ENCODE data around the gene NAA38. TPM values are rescaled to one million over a fixed set of nuclear protein-coding genes. Genes with fewer than 3 reads are reported as not detected.

NAA38 gene
- total RNA-seq, 4 donors from 2014 or later, result 45.2 to 80.1 (median 74.8) TPM

GRCh38 chr17:7853691-7854038 is 3.7 kb downstream of the NAA38 start:
- Histone ChIP-seq H3K27me3 (no peaks in the 10 kb centered on the region), H3K4me3 (no peak overlapping the region), H3K27ac (peak overlapping the region in 1 of 4 donors; percentile 13), H3K4me1 (peaks cover 29 to 69% (median 35%) of the 10 kb centered on the region in 3 donors), H3K9me3 (no peaks in the 10 kb centered on the region), H3K36me3 (peaks cover 19 to 52% (median 23%) of the 10 kb centered on the region in 3 donors)
- DNase-seq, result no peak
- 84% methylated on average over 21 of the region's 21 CpGs for WGBS, 2 donors
- intact Hi-C loops (cut with DNase I), result no loop called here
- TF ChIP-seq POLR2A (IDR thresholded peaks at IDR 0.05) (no peak), CTCF (IDR thresholded peaks at IDR 0.05) (no peak)

- WGBS, 2 donors, result 34 to 78% methylated on average over 1 to 12 of the region's 51 CpGs
- DNase-seq, result no peak
- peak overlapping the region in 1 of 4 donors; percentile 13 for H3K27ac ChIP-seq
- H3K27me3 ChIP-seq, result no peaks in the 10 kb centered on the region
- peaks cover 23 to 64% (median 30%) of the 10 kb centered on the region in 3 donors for H3K4me1 ChIP-seq
- intact Hi-C loops (cut with DNase I), result no loop called here
- peaks cover 25 to 57% (median 27%) of the 10 kb centered on the region in 3 donors for H3K36me3 ChIP-seq
- no peak for TF ChIP-seq POLR2A (IDR thresholded peaks at IDR 0.05)
- TF ChIP-seq CTCF (IDR thresholded peaks at IDR 0.05), result no peak
- H3K4me3 ChIP-seq, result no peak overlapping the region
- H3K9me3 ChIP-seq, result no peaks in the 10 kb centered on the region
Observed at GRCh38 chr17:7852919-7853690, 4.3 kb downstream of the NAA38 start.

- no peak for DNase-seq
- H3K4me3 ChIP-seq, result peak overlapping the region in 1 of 4 donors; percentile 42
- H3K27me3 ChIP-seq, result no peaks in the 10 kb centered on the region
- H3K9me3 ChIP-seq, result no peaks in the 10 kb centered on the region
- intact Hi-C loops (cut with DNase I), result no loop called here
- peak overlapping the region in 2 of 4 donors; percentile 17 to 66 for H3K27ac ChIP-seq
- peaks cover 23 to 61% (median 29%) of the 10 kb centered on the region in 3 donors for H3K4me1 ChIP-seq
- TF ChIP-seq POLR2A (IDR thresholded peaks at IDR 0.05) (no peak), CTCF (IDR thresholded peaks at IDR 0.05) (no peak)
- 76 to 82% methylated on average over 7 to 11 of the region's 20 CpGs for WGBS, 2 donors
- peaks cover 32 to 66% (median 35%) of the 10 kb centered on the region in 3 donors for H3K36me3 ChIP-seq
Observed at GRCh38 chr17:7852262-7852670, 5.1 kb downstream of the NAA38 start.

- Histone ChIP-seq H3K27ac (peak overlapping the region in 3 of 4 donors; percentile 14 to 66 (median 17)), H3K4me3 (peak overlapping the region in 3 of 4 donors; percentile 21 to 42 (median 31)), H3K36me3 (peaks cover 38 to 72% (median 41%) of the 10 kb centered on the region in 3 donors), H3K9me3 (no peaks in the 10 kb centered on the region), H3K27me3 (no peaks in the 10 kb centered on the region), H3K4me1 (peaks cover 23 to 57% (median 29%) of the 10 kb centered on the region in 3 donors)
- TF ChIP-seq POLR2A (IDR thresholded peaks at IDR 0.05) (peak in 1 of 4 donors; percentile 33), CTCF (IDR thresholded peaks at IDR 0.05) (peak; percentile 96 to 99 (median 98))
- WGBS, 2 donors, result 23 to 39% methylated on average over 11 to 13 of the region's 60 CpGs
- intact Hi-C loops (cut with DNase I), result no loop called here
- DNase-seq, result no peak
Observed at GRCh38 chr17:7851438-7852261, 5.7 kb downstream of the NAA38 start.

Data from esophagus squamous epithelium (tissue), 5 donors.